CD8-positive, alpha-beta memory T cell (primary cell): ENCODE measurements around the gene SCAMP2. TPM values are rescaled to one million over a fixed set of nuclear protein-coding genes. Genes with fewer than 3 reads are reported as not detected.

Experiments
- polyA plus RNA-seq: library from polyadenylated mRNA; unstranded; fragments of 300-500 nt; fragmentation: Illumina TruSeq; gene quantifications from one replicate; pipeline ENCODE4 v1.2.3, GENCODE V29; 2021
- total RNA-seq, 2 experiments: library from RNA; stranded (reverse); gene quantifications; one replicate each; pipeline ENCODE4 v1.2.3, GENCODE V29; 2021

The SCAMP2 gene
- total and polyA plus RNA-seq, 3 experiments from 2014 or later, result 82.8 to 154 (median 84.2) TPM

Other genes starting within 250 kb of the SCAMP2 start
- 10 to 100 TPM; 50.9 to 52.0 TPM for gene EDC3, start 177.3 kb downstream of the SCAMP2 start, total RNA-seq
- gene EDC3, start 177.3 kb downstream of the SCAMP2 start, polyA plus RNA-seq, result 29.9 TPM
- gene CYP1A1, start 147.8 kb downstream of the SCAMP2 start, total RNA-seq, result 1 to 10 TPM; 2.4 to 2.6 TPM
- 0.09 TPM for gene CYP1A1, start 147.8 kb downstream of the SCAMP2 start, polyA plus RNA-seq
- gene CYP1A2, start 124.5 kb downstream of the SCAMP2 start, total RNA-seq, result not detected
- not detected for gene CYP1A2, start 124.5 kb downstream of the SCAMP2 start, polyA plus RNA-seq
- gene CSK, start 91.3 kb downstream of the SCAMP2 start, total RNA-seq, result 100 to 1,000 TPM; 288 to 294 TPM
- 154 TPM for gene CSK, start 91.3 kb downstream of the SCAMP2 start, polyA plus RNA-seq
- gene LMAN1L, start 60.5 kb downstream of the SCAMP2 start, total RNA-seq, result under 1 TPM in 1 of 2 experiments, not detected in 1; 0.27 TPM
- gene LMAN1L, start 60.5 kb downstream of the SCAMP2 start, polyA plus RNA-seq, result not detected
- not detected for gene CPLX3, start 46.7 kb downstream of the SCAMP2 start, total RNA-seq
- not detected for gene CPLX3, start 46.7 kb downstream of the SCAMP2 start, polyA plus RNA-seq
- 10 to 100 TPM; 53.9 to 60.1 TPM for gene ULK3, start 30.2 kb downstream of the SCAMP2 start, total RNA-seq
- 43.1 TPM for gene ULK3, start 30.2 kb downstream of the SCAMP2 start, polyA plus RNA-seq
- gene MPI, start 16.7 kb upstream of the SCAMP2 start, total RNA-seq, result 10 to 100 TPM; 40.4 to 43.0 TPM
- 61.1 TPM for gene MPI, start 16.7 kb upstream of the SCAMP2 start, polyA plus RNA-seq
- 10 to 100 TPM; 45.0 to 47.7 TPM for gene FAM219B, start 33.5 kb upstream of the SCAMP2 start, total RNA-seq
- 32.3 TPM for gene FAM219B, start 33.5 kb upstream of the SCAMP2 start, polyA plus RNA-seq
- 100 to 1,000 TPM; 326 to 362 TPM for gene COX5A, start 64.7 kb upstream of the SCAMP2 start, total RNA-seq
- gene COX5A, start 64.7 kb upstream of the SCAMP2 start, polyA plus RNA-seq, result 351 TPM
- gene RPP25, start 83.4 kb upstream of the SCAMP2 start, total RNA-seq, result 1 to 10 TPM; 6.1 to 7.4 TPM
- gene RPP25, start 83.4 kb upstream of the SCAMP2 start, polyA plus RNA-seq, result 2.5 TPM
- gene SCAMP5, start 122.2 kb upstream of the SCAMP2 start, total RNA-seq, result 1 to 10 TPM in 1 of 2 experiments, under 1 TPM in 1; 0.74 to 1.1 TPM
- gene SCAMP5, start 122.2 kb upstream of the SCAMP2 start, polyA plus RNA-seq, result 0.16 TPM
- 10 to 100 TPM; 35.5 to 39.2 TPM for gene PPCDC, start 150.2 kb upstream of the SCAMP2 start, total RNA-seq
- 12.8 TPM for gene PPCDC, start 150.2 kb upstream of the SCAMP2 start, polyA plus RNA-seq